Activated B cell treated with CpG ODN at 0.5 μM for 24 hours (primary cell): ENCODE results near the gene MGAT5. TPM values are rescaled to one million over a fixed set of nuclear protein-coding genes. Genes with fewer than 3 reads are reported as not detected.

Source experiments
- ATAC-seq: fragments of 200-7000 bp; cut with Tn5 transposase; one replicate; pipeline ENCODE4 v1.10.0; 2021; ENCODE audit warnings: low read depth, mild to moderate bottlenecking, moderate library complexity
- CTCF ChIA-PET: fragments of 350-600 bp; sonication (Branson Sonifier 250); formaldehyde crosslinking; loops from one replicate; lab custom pipeline; 2021; ENCODE audit warnings: antibody characterized with exemption; lab: Charles Lee
- POLR2A ChIA-PET: fragments of 350-600 bp; sonication (Branson Sonifier 250); formaldehyde crosslinking; loops from one replicate; lab custom pipeline; 2021; ENCODE audit warnings: antibody characterized with exemption; lab: Charles Lee
- DNase-seq: peaks from one replicate; pipeline ENCODE4 v3.0.0; 2022
- H3K27ac Mint-ChIP-seq: one replicate; pipeline ENCODE4 v1.8.0; 2020; ENCODE audit warnings: mixed read lengths
- H3K27me3 Mint-ChIP-seq: one replicate; pipeline ENCODE4 v1.8.0; 2021; ENCODE audit warnings: mixed read lengths
- H3K36me3 Mint-ChIP-seq: one replicate; pipeline ENCODE4 v1.8.0; 2021; ENCODE audit warnings: low read depth, mixed read lengths
- H3K4me1 Mint-ChIP-seq: one replicate; pipeline ENCODE4 v1.8.0; 2021; ENCODE audit warnings: mixed read lengths
- H3K4me3 Mint-ChIP-seq: one replicate; pipeline ENCODE4 v1.8.0; 2020; ENCODE audit warnings: mild to moderate bottlenecking, mixed read lengths
- H3K9me3 Mint-ChIP-seq: one replicate; pipeline ENCODE4 v1.8.0; 2020; ENCODE audit warnings: mixed read lengths
- CTCF ChIP-seq: fragments of 200-600 bp; IDR thresholded peaks from one replicate; pipeline ENCODE4 v1.8.0; 2022; ENCODE audit warnings: antibody characterized with exemption, mild to moderate bottlenecking
- intact Hi-C: fragments of 100-400 bp; cut with micrococcal nuclease; formaldehyde crosslinking; loops from one replicate; pipeline ENCODE4 v1.15.1; 2024
- total RNA-seq: library from RNA; stranded (reverse); gene quantifications from 2 replicates; pipeline ENCODE4 v1.2.3, GENCODE V29; 2022

The MGAT5 gene
- total RNA-seq, 1 donor from 2014 or later: 66.7 TPM

- no peak overlapping the region for H3K4me3 Mint-ChIP-seq
- POLR2A ChIA-PET: interaction anchor here (1.1 to 2.8 kb wide), 5 partner anchors 8 to 47 kb away, joined by 3 to 10 read pairs (median 7); partner anchors contain the start of gene MGAT5
Observed at GRCh38 chr2:134288814-134289213, 34.9 kb downstream of the MGAT5 start.

GRCh38 chr2:134289225-134289624 is 35.4 kb downstream of the MGAT5 start:
- DNase-seq (no peak), ATAC-seq (no peak)
- peaks cover 10% of the 10 kb centered on the region for H3K4me1 Mint-ChIP-seq
- TF ChIP-seq CTCF: no peak
- H3K27me3 Mint-ChIP-seq: no peaks in the 10 kb centered on the region
- intact Hi-C loops: no loop called here
- ChIA-PET POLR2A (interaction anchor here (1.1 to 2.8 kb wide), 8 partner anchors 8 to 46 kb away, joined by 3 to 11 read pairs (median 7); partner anchors contain the start of gene MGAT5), CTCF (interaction anchor here (0.8 to 2.7 kb wide), 4 partner anchors 15 to 123 kb away, joined by 3 to 10 read pairs (median 4); no protein-coding TSS in a partner anchor)
- H3K9me3 Mint-ChIP-seq: no peaks in the 10 kb centered on the region
- no peak overlapping the region for H3K4me3 Mint-ChIP-seq
- no peak overlapping the region for H3K27ac Mint-ChIP-seq
- H3K36me3 Mint-ChIP-seq: peaks cover 10% of the 10 kb centered on the region

More at GRCh38 chr2:134288814-134289213, 34.9 kb downstream of the MGAT5 start:
- no peak for DNase-seq
- intact Hi-C loops: no loop called here
- no peaks in the 10 kb centered on the region for H3K9me3 Mint-ChIP-seq
- no peak for TF ChIP-seq CTCF
- CTCF ChIA-PET: interaction anchor here (0.8 to 2.7 kb wide), 3 partner anchors 14 to 123 kb away, joined by 3 to 10 read pairs (median 3); no protein-coding TSS in a partner anchor
- ATAC-seq: no peak
- H3K36me3 Mint-ChIP-seq: peaks cover 8% of the 10 kb centered on the region
- H3K4me1 Mint-ChIP-seq: peaks cover 13% of the 10 kb centered on the region
- no peak overlapping the region for H3K27ac Mint-ChIP-seq
- H3K27me3 Mint-ChIP-seq: no peaks in the 10 kb centered on the region

DNA sequence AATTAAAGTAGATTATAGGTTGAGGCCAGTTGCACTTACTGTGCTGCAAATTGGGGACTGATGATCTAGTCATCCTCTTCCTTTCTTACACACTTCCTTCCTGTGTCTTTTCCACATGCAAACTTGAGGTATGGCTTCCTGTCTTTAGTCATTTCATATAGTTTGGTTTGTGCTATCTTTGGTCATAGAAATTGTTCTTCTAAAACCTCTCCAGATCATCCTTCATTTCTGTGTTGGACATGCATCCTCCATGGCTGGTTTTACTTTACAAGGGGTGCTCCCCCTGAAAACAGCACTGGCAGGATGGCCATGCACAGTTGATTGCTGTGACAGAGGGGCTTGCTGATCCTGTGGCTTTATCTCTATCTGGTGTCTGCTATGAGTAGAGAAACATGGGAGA is 36.5 kb downstream of the MGAT5 start:
- Mint-ChIP-seq H3K4me3 (no peak overlapping the region), H3K9me3 (no peaks in the 10 kb centered on the region), H3K4me1 (no peaks in the 10 kb centered on the region), H3K27ac (no peak overlapping the region), H3K27me3 (no peaks in the 10 kb centered on the region), H3K36me3 (peaks cover 11% of the 10 kb centered on the region)
- TF ChIP-seq CTCF: no peak
- ATAC-seq (peak; percentile 49), DNase-seq (no peak)
- intact Hi-C loops: loop anchor here (1.0 to 2.0 kb wide), 3 partner anchors 15 to 40 kb away; no protein-coding TSS in a partner anchor
- POLR2A ChIA-PET: interaction anchor here (0.6 to 2.8 kb wide), 8 partner anchors 9 to 57 kb away, joined by 5 to 11 read pairs (median 7); partner anchors contain the start of gene MGAT5
- CTCF ChIA-PET: interaction anchor here (1.0 to 2.7 kb wide), 6 partner anchors 40 to 172 kb away, joined by 3 to 10 read pairs (median 4); no protein-coding TSS in a partner anchor

GRCh38 chr2:134292514-134292913 is 38.6 kb downstream of the MGAT5 start:
- Mint-ChIP-seq H3K27me3 (no peaks in the 10 kb centered on the region), H3K27ac (no peak overlapping the region), H3K4me3 (peak overlapping the region; percentile 62), H3K36me3 (peaks cover 11% of the 10 kb centered on the region), H3K9me3 (no peaks in the 10 kb centered on the region), H3K4me1 (no peaks in the 10 kb centered on the region)
- TF ChIP-seq CTCF: no peak
- intact Hi-C loops: no loop called here
- POLR2A ChIA-PET: interaction anchor here (0.8 to 1.3 kb wide), 4 partner anchors 11 to 173 kb away, joined by 3 to 4 read pairs (median 4); partner anchors contain the start of gene MGAT5
- ATAC-seq (no peak), DNase-seq (no peak)
- CTCF ChIA-PET: interaction anchor here (1.5 kb wide), 1 partner anchor 120 kb away, joined by 6 read pairs; no protein-coding TSS in a partner anchor
